Chondrocyte (in vitro differentiated cells): ENCODE results near the gene PHGDH. TPM values are rescaled to one million over a fixed set of nuclear protein-coding genes. Genes with fewer than 3 reads are reported as not detected.

Source experiments
- DNase-seq: peaks from one replicate; pipeline ENCODE4 v3.0.0; 2021; ENCODE audit warnings: mixed read lengths, low spot score
- H3K27ac Mint-ChIP-seq: one replicate; pipeline ENCODE4 v1.8.0; 2021; ENCODE audit warnings: mild to moderate bottlenecking, moderate library complexity, mixed read lengths; ENCODE audit not compliant: unreplicated experiment
- H3K27me3 Mint-ChIP-seq: 2 replicates; pipeline ENCODE4 v1.8.0; 2021; ENCODE audit warnings: low read depth, mixed read lengths
- H3K36me3 Mint-ChIP-seq: 2 replicates; pipeline ENCODE4 v1.8.0; 2021; ENCODE audit warnings: low read depth, mixed read lengths
- H3K4me1 Mint-ChIP-seq: 2 replicates; pipeline ENCODE4 v1.8.0; 2021; ENCODE audit warnings: low read depth, mild to moderate bottlenecking, mixed read lengths
- H3K4me3 Mint-ChIP-seq: one replicate; pipeline ENCODE4 v1.8.0; 2021; ENCODE audit warnings: mild to moderate bottlenecking, moderate library complexity, mixed read lengths; ENCODE audit not compliant: unreplicated experiment
- H3K9me3 Mint-ChIP-seq: 2 replicates; pipeline ENCODE4 v1.8.0; 2021; ENCODE audit warnings: low read depth, mixed read lengths
- total RNA-seq: library from RNA; stranded (reverse); gene quantifications from 3 replicates; pipeline ENCODE4 v1.2.1, GENCODE V29; 2021
- TF ChIP-seq, protein P1 (sequence below): fragments of 200-600 bp; sonication (generic); IDR thresholded peaks from 2 replicates; pipeline ENCODE4 v1.5.0; 2021; ENCODE audit warnings: antibody characterized with exemption, mild to moderate bottlenecking, moderate library complexity

PHGDH gene
- total RNA-seq, 1 donor from 2014 or later = 300 TPM

- TF ChIP-seq, protein P1, sequence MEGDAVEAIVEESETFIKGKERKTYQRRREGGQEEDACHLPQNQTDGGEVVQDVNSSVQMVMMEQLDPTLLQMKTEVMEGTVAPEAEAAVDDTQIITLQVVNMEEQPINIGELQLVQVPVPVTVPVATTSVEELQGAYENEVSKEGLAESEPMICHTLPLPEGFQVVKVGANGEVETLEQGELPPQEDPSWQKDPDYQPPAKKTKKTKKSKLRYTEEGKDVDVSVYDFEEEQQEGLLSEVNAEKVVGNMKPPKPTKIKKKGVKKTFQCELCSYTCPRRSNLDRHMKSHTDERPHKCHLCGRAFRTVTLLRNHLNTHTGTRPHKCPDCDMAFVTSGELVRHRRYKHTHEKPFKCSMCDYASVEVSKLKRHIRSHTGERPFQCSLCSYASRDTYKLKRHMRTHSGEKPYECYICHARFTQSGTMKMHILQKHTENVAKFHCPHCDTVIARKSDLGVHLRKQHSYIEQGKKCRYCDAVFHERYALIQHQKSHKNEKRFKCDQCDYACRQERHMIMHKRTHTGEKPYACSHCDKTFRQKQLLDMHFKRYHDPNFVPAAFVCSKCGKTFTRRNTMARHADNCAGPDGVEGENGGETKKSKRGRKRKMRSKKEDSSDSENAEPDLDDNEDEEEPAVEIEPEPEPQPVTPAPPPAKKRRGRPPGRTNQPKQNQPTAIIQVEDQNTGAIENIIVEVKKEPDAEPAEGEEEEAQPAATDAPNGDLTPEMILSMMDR = no peak
- Mint-ChIP-seq H3K27ac (no peak overlapping the region), H3K4me3 (no peak overlapping the region), H3K36me3 (peaks cover 57% of the 10 kb centered on the region), H3K4me1 (peaks cover 3% of the 10 kb centered on the region), H3K9me3 (no peaks in the 10 kb centered on the region), H3K27me3 (no peaks in the 10 kb centered on the region)
- no peak for DNase-seq
These were observed 20.9 kb downstream of the PHGDH start for GRCh38 chr1:119732465-119733168.

GRCh38 chr1:119733754-119734153 is 22.0 kb downstream of the PHGDH start:
- Mint-ChIP-seq H3K36me3 (peaks cover 56% of the 10 kb centered on the region), H3K4me3 (no peak overlapping the region), H3K27ac (no peak overlapping the region), H3K27me3 (no peaks in the 10 kb centered on the region), H3K4me1 (peaks cover 3% of the 10 kb centered on the region), H3K9me3 (no peaks in the 10 kb centered on the region)
- TF ChIP-seq, protein P1 = no peak
- DNase-seq = no peak

GRCh38 chr1:119735217-119735616 is 23.5 kb downstream of the PHGDH start:
- peaks cover 45% of the 10 kb centered on the region for H3K36me3 Mint-ChIP-seq
- no peak overlapping the region for H3K4me3 Mint-ChIP-seq
- H3K4me1 Mint-ChIP-seq = peaks cover 3% of the 10 kb centered on the region
- TF ChIP-seq, protein P1 = no peak
- DNase-seq = no peak
- no peaks in the 10 kb centered on the region for H3K9me3 Mint-ChIP-seq
- H3K27me3 Mint-ChIP-seq = no peaks in the 10 kb centered on the region
- no peak overlapping the region for H3K27ac Mint-ChIP-seq

GRCh38 chr1:119736649-119737039 is 24.9 kb downstream of the PHGDH start:
- peaks cover 41% of the 10 kb centered on the region for H3K36me3 Mint-ChIP-seq
- no peaks in the 10 kb centered on the region for H3K9me3 Mint-ChIP-seq
- peaks cover 8% of the 10 kb centered on the region for H3K4me1 Mint-ChIP-seq
- DNase-seq = no peak
- no peak overlapping the region for H3K4me3 Mint-ChIP-seq
- no peak overlapping the region for H3K27ac Mint-ChIP-seq
- H3K27me3 Mint-ChIP-seq = no peaks in the 10 kb centered on the region
- TF ChIP-seq, protein P1 = no peak

GRCh38 chr1:119737040-119737682 is 25.4 kb downstream of the PHGDH start:
- H3K27ac Mint-ChIP-seq = no peak overlapping the region
- TF ChIP-seq, protein P1 = no peak
- peaks cover 43% of the 10 kb centered on the region for H3K36me3 Mint-ChIP-seq
- H3K4me1 Mint-ChIP-seq = peaks cover 12% of the 10 kb centered on the region
- no peaks in the 10 kb centered on the region for H3K27me3 Mint-ChIP-seq
- no peak overlapping the region for H3K4me3 Mint-ChIP-seq
- H3K9me3 Mint-ChIP-seq = no peaks in the 10 kb centered on the region
- DNase-seq = no peak
